T-helper 9 cell (primary cell): ENCODE data around the gene GNAZ.

Experiments
- DNase-seq: peaks from one replicate; pipeline ENCODE4 v3.0.0-alpha.2; 2020

The GNAZ gene

DNA sequence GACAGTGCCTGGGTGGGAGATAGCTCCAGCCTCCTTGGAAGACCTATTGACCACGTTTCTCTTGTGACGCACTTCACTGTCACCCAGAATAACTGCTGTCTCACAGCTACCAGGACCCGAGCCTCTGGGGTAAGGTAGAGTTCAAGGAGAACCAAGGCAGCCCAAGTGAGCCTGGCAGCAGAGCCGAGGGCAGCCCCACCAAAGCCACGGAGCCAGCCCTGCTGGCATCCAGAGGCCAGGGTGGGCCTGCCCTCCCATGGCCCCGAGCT is 38.7 kb downstream of the GNAZ start:
- DNase-seq = no peak

DNA sequence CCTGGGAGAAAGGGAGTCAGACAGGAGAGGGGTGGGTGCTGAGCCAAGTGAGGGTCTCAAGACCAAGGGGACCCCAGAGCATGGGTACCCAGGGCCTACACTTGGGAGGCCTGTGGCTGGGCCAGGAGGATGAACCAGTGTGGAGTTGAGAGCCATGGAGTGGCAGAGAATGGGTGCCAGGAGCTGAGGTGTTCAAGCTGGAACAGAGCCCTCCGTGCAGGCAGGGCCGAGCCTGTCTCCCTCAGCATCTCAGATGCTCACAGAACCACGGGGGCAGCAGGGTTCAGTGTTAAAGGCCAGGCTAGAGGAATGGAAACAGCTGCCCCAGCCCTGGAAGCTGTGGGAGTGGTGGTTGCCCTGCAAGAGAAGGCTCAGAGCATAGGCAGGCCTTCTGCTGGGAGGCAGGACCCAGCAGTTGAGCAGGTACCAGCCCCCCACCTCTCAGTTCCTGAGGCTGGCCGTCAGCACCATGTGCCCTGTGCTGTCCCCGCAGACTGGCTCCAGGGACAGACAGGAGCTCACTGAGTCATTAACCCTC is 39.2 kb downstream of the GNAZ start:
- no peak for DNase-seq

GRCh38 chr22:23110190-23110921 is 40.0 kb downstream of the GNAZ start:
- no peak for DNase-seq

DNA sequence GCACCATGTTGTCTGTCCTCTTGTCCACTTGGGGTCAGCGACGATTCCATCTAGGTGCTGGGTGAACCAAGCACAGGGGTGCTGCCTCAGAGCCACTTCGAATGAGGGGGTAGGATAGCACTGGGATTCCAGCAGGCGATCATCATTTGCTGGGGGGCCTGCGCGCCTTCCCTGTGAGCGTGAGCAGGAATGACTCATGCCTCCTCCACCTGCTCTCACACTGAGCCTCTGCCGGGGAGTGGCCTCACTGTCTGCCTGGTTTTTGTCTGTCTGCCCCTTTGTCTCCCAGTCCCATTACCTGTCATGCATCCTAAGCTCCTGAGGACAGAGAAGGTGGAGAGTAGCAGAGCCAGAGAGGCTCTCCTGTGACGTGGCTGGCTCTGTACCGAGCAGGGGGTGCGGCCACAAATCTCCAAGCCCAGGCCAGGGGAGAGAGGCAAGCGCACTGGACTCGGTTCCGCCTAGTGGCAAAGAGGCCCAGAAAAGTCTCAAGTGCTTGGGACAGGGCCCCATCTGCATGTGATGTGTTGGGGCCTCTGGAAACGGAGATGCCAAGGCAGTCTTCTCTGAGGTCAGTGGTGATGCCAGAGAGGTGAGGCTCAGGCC is 40.7 kb downstream of the GNAZ start:
- no peak for DNase-seq

DNA sequence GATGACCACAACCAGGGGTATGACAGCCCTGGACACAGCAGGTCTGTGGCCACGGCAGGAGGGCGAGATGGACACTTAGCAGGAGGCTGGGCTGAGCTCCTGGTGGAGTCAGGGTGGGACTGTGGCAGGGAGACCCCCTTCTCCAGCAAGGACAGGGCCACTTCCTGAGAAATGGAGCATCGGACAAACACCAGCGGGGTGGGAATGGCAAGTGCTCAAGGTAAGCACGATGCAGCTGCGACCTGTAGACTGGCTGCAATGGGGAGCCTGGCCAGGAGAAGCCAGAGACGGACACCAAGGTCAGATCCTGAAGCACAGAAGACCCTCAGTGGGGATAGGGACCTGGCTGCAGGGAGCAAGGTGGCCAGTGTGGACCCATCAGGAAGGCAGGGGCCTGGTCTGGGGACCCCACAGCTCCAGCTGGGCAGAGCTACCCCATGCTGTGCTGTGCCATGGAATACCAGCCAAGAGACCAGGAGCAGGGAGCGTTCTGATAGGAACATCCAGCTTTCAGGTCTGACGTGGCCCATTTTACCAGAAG is 42.2 kb downstream of the GNAZ start:
- DNase-seq = no peak

DNA sequence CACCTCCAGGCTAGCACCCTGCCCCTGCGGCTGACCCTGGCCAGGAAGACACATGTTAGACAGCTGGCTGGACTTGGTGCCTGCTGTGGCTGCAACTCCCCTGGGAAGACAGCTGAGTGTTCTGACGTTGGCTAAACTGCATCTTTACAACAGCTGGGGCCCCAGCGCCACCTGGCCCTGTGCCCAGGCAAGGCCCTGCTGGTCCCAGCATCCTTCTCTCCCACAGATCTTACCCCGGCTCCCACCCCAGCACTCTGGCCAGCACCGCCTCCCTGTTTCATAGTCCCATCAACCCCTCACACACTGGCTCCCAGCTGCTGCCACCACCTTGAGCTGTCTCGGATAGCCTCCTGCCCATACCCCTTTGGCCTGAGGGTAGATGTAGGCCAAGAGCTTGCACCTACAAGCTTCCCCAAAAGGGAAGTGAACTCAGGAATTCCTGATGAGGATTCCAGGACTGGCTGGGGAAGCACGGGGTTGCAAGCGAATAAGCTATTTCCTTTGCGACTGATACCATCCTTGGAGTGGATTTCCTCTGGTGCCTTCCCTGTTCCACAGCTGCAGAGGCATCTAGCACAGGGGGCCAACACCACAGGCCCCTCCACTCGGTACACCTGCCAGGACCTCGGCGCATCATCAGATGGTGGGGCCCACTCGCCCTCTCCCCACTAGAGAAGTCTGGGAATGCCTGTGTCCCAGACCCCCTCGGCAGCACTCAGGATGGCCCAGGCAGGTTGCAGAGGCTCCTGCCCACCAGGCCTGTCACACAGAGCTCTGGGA is 42.9 kb downstream of the GNAZ start:
- no peak for DNase-seq

DNA sequence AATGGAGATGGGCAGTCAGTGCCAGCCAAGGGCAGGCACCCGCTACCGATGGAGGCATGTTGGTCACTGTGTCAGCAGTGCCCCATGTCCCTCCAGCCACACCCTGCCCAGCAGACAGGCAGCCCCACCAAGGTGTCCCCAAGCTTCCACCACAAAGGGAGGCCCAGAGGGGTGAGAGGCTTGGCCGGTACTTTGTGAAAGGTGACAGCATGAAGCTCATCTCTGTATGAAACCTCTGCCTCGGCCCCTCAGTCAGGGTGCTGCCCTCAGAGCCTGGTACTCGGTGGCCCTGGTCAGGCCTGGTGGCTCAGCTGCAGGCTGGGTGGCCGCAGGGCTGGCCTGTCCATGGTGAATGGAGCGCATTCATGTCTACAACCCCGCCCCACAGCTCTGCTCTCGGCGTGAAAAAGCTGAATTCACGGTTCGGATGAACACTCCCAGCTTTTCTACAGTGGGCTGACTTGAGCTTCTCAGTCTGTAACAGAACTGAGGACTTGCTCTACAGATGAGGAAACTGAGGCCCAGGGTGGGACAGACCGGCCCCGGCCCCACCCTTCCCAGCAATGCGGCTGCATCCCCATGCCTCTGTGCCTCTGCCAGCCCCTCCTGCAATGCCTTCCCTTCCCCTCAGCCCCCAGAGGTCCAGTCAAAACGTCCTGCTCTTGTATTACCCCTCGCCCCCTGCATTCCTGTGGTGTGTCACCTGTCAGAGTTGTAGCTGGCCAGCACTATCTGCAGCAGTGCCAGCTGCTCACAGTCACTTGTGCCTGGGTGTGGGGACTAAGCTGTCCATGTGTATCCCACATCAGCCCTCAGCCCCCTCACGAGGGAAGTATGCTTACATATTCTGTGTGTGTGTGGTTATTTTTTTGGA is 43.8 kb downstream of the GNAZ start:
- no peak for DNase-seq

DNA sequence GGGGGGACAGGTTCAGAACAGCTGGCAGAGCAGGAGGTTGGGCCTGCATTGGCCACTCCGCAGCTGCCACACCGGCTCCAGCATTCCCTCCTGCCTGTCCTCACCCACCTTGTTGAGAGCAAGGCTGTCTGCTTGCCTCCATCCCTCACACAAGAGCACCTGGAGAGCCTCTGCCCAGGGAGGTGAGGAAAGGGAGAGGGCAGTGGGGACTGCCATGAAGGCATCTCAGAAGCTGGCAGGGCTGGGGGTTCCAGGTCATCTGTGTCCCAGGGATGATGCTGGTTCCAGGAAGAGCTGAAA is 44.4 kb downstream of the GNAZ start:
- no peak for DNase-seq

DNA sequence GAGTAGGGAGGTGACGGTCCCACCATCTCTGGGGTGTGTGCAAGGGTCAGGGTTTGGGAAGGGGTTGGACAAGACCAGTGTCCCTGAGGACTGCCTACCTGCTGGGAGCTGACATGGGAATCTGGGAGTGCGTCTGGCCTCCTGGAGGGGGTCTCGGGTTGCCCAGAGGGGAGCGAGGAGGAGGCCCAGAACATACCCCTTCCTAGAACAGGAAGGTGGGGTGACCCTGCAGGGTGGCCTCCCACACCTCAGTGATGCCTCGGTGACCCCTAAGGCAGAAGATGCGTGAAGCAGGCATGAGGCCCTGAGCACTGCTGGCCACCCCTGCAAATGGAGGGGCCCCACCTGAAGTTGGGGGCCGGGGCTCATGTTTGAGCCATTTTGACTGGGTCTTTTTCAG is 45.0 kb downstream of the GNAZ start:
- DNase-seq = no peak

- DNase-seq = no peak
Observed at GRCh38 chr22:23115825-23116494, 45.6 kb downstream of the GNAZ start.

DNA sequence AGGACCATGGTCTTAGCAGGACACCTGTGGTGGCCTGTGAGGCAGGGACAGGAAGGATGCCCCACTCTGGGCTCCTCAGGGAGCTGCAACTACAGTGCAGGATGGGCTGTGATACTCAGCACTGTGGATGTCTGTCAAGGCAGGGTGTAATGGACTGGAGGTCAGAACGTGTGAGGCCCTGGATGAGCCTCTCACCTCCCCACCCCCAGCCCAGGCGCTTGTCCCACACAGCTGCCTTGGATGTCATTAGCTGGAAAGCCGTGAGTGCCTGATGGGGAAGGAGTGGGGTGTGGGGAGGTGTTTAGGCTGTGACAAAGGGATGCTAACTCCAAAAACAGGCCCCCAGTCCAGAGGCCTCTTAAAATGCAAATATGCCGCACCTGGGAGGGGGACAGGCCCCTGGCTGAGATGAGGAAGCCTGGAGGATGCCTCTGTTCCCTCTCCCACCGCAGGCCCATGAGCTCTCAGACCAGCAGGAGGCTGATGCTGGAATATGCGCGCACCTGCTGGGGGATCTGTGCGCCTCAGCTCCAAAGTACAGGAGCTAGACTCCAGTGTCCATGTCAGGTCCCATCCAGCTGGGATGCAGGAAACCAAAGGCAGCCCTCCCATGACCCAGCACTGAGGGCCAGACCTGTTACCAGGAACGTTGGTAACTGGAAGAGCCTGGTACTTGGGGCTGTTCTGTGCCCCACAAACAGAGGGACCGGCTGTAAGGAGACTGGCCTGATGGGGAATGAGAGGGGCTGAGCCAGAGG is 46.4 kb downstream of the GNAZ start:
- DNase-seq = no peak

- DNase-seq = no peak
Observed at GRCh38 chr22:23117275-23117674, 47.0 kb downstream of the GNAZ start.

- DNase-seq = no peak
Observed at GRCh38 chr22:23117891-23118646, 47.8 kb downstream of the GNAZ start.

DNA sequence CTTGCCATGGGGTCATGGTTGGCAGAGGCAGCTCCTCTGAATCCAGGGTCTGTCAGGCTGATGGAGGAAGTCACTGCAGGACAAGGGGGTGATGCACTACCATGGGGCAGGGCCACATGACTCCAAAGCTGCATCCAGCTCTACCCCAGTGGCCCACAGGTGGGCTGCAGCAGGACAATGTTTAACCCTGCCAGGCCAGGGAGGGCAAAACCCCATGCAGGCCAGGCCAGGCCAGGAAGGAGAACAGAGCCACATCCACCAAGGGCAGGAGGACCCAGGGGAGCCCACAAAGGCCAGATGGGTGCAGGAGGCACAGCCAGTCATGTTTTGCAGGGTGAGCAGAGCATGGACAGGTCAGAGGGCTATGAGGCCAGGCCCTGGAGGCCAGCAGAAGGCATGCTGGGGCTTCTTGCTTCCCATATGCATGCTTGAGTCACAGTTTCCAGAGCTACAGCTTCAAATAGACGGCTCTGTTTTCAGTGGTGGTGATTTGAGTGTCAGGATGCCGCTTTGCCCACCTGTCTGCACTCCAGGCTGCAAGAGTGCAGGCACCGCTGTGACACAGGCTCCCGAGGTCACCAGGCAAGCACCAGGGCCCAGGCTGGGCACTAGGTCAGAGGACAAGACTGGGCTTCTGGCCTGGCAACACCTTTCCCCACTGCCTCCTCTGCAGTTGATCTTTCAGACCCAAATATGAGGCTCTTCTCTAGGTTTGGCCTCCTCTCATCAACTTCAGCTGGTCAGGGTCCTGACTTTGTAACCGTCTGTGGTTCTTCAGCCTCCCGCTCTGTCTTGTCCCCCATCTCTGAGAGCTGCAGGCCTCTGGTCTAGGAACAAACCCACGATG is 48.6 kb downstream of the GNAZ start:
- no peak for DNase-seq

DNA sequence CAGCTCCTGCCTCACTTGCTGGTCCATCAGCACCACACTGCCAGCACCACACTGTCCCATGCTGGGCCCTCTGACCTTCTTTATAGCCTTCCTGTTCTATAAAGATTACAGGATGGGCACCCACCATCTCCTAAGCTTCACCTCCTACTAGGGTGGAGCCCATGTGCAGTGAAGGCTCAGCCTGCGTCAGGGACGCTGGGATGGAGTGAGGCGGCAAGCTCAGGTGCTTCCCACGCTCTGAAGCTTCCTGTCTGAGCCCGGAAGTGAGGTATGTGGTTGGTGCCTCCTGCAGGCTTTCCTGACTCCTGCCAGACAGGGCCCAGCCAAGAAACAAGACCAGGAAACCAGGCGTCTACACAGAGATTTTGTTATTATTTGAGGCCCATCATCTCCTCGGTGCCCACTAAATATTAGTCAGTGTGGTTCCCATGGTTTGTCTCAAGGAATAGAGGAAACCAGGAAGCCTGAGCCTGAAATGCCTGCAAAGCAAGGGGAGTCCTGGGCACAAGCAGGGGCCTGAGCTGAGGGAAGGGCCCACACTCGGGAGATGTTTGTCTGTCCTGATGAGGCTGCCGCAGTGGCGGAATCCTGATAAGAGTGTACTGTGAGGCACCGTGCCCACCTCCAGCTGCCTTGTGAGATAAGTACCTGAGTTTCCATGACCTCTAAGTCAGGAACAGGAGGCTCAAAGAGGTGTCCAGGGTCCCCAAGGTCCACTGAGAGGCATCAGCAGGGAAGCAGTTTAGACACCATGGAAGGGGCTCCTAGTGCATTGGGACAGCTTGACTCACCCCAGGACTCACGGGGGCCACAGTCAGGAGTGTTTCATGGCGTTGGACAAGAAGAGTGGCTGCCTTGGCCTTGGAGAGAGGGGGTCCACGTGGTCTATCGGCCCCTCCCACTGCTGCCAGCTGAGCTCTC is 49.4 kb downstream of the GNAZ start:
- peak; percentile 40 for DNase-seq

- no peak for DNase-seq
Observed at GRCh38 chr22:23120415-23120899, 50.1 kb downstream of the GNAZ start.

GRCh38 chr22:23121000-23121421 is 50.7 kb downstream of the GNAZ start:
- no peak for DNase-seq

GRCh38 chr22:23121424-23121823 is 51.1 kb downstream of the GNAZ start:
- DNase-seq = no peak
